GM23338 (cell line): ENCODE measurements around the gene CCNA2. TPM values are rescaled to one million over a fixed set of nuclear protein-coding genes. Genes with fewer than 3 reads are reported as not detected.

Experiments used
- ATAC-seq: fragments of 200-7000 bp; cut with Tn5 transposase; 3 replicates; pipeline ENCODE4 v1.9.1; 2020
- DNase-seq: peaks from one replicate; pipeline ENCODE4 v3.0.0-alpha.2; 2015; ENCODE audit warnings: low spot score
- H2AFZ ChIP-seq: fragments of 200-600 bp; sonication (generic); 2 replicates; pipeline ENCODE4 v1.8.0; 2016; ENCODE audit warnings: antibody characterized with exemption, mild to moderate bottlenecking, moderate library complexity
- H3F3A ChIP-seq: fragments of 200-600 bp; sonication (generic); replicated peaks from 2 replicates; pipeline ENCODE4 v1.8.0; 2017; ENCODE audit warnings: antibody characterized with exemption, mixed run types, low read depth
- H3K27ac ChIP-seq: fragments of 200-600 bp; sonication (generic); 2 replicates; pipeline ENCODE4 v1.6.1; 2016; ENCODE audit warnings: low read depth
- H3K27me3 ChIP-seq: fragments of 200-600 bp; sonication (generic); 2 replicates; pipeline ENCODE4 v1.8.0; 2016; ENCODE audit warnings: mild to moderate bottlenecking, mixed run types, moderate library complexity; ENCODE audit not compliant: insufficient read depth
- H3K36me3 ChIP-seq: fragments of 200-600 bp; sonication (generic); 2 replicates; pipeline ENCODE4 v1.8.0; 2016; ENCODE audit warnings: mild to moderate bottlenecking; ENCODE audit not compliant: insufficient read depth
- H3K4me1 ChIP-seq: fragments of 200-600 bp; sonication (generic); 2 replicates; pipeline ENCODE4 v1.8.0; 2016; ENCODE audit warnings: mild to moderate bottlenecking, moderate library complexity; ENCODE audit not compliant: insufficient read depth
- H3K4me2 ChIP-seq: fragments of 200-600 bp; sonication (generic); 2 replicates; pipeline ENCODE4 v1.7.1; 2017; ENCODE audit warnings: mixed run types
- H3K4me3 ChIP-seq: fragments of 200-600 bp; sonication (generic); 2 replicates; pipeline ENCODE4 v1.6.1; 2016; ENCODE audit warnings: mixed run types
- H3K79me2 ChIP-seq: fragments of 200-600 bp; sonication (generic); replicated peaks from 2 replicates; pipeline ENCODE4 v1.8.0; 2017; ENCODE audit warnings: mild to moderate bottlenecking; ENCODE audit not compliant: insufficient read depth
- H3K9me2 ChIP-seq: fragments of 200-600 bp; sonication (generic); 2 replicates; pipeline ENCODE4 v1.8.0; 2017; ENCODE audit not compliant: insufficient read depth
- H4K20me1 ChIP-seq: fragments of 200-600 bp; sonication (generic); replicated peaks from 2 replicates; pipeline ENCODE4 v1.8.0; 2017; ENCODE audit warnings: mild to moderate bottlenecking; ENCODE audit not compliant: insufficient read depth
- H3K27ac Mint-ChIP-seq: 2 replicates; pipeline ENCODE4 v1.8.0; 2020; ENCODE audit warnings: inconsistent platforms, mild to moderate bottlenecking, moderate library complexity, mixed read lengths
- H3K27me3 Mint-ChIP-seq: 3 replicates; pipeline ENCODE4 v1.8.0; 2022; ENCODE audit warnings: low read depth, mild to moderate bottlenecking, moderate library complexity, mixed read lengths, inconsistent platforms; ENCODE audit not compliant: insufficient read depth, poor library complexity
- H3K36me3 Mint-ChIP-seq: 3 replicates; pipeline ENCODE4 v1.8.0; 2021; ENCODE audit warnings: low read depth, mild to moderate bottlenecking, inconsistent platforms, moderate library complexity, mixed read lengths
- H3K4me1 Mint-ChIP-seq: 3 replicates; pipeline ENCODE4 v1.8.0; 2020; ENCODE audit warnings: mild to moderate bottlenecking, inconsistent platforms, mixed read lengths
- H3K4me3 Mint-ChIP-seq: 3 replicates; pipeline ENCODE4 v1.8.0; 2021; ENCODE audit warnings: moderate library complexity, mild to moderate bottlenecking, inconsistent platforms, mixed read lengths
- H3K9me3 Mint-ChIP-seq: 3 replicates; pipeline ENCODE4 v1.8.0; 2020; ENCODE audit warnings: moderate library complexity, mild to moderate bottlenecking, inconsistent platforms, mixed read lengths
- CREB1 ChIP-seq: fragments of 250-450 bp; sonication (Bioruptor Pico); IDR thresholded peaks from 2 replicates; pipeline ENCODE4 v1.5.0; 2020; ENCODE audit warnings: low read depth, mild to moderate bottlenecking, moderate library complexity
- STAT1 ChIP-seq: IDR thresholded peaks from one replicate; pipeline ENCODE4 v1.6.1; 2016; ENCODE audit warnings: antibody characterized with exemption; ENCODE audit not compliant: unreplicated experiment
- ZNF114 ChIP-seq: fragments of 250-450 bp; sonication (Bioruptor Pico); IDR thresholded peaks from 2 replicates; pipeline ENCODE4 v1.5.0; 2020; ENCODE audit warnings: mild to moderate bottlenecking, moderate library complexity
- ZNF331 ChIP-seq: fragments of 250-450 bp; sonication (Bioruptor Pico); IDR thresholded peaks from 2 replicates; pipeline ENCODE4 v1.5.0; 2020; ENCODE audit warnings: low read depth, mild to moderate bottlenecking, moderate library complexity
- ZNF462 ChIP-seq: fragments of 250-450 bp; sonication (Bioruptor Pico); IDR thresholded peaks from 2 replicates; pipeline ENCODE4 v1.5.0; 2020; ENCODE audit warnings: mild to moderate bottlenecking, moderate library complexity
- polyA plus RNA-seq: library from polyadenylated mRNA; unstranded; fragments of >200 nt; fragmentation: Nextera tagmentation; extraction: Ambion mirVana; gene quantifications from 2 replicates; pipeline ENCODE4 v1.2.1, GENCODE V29; 2016
- total RNA-seq: library from RNA; depleted of rRNA; stranded (reverse); fragments of >200 nt; shearing (Covaris generic); gene quantifications from 2 replicates; pipeline ENCODE4 v1.2.3, GENCODE V29; 2014
- TF ChIP-seq, protein P1 (sequence below), 2 experiments: fragments of 200-600 bp in 1 of 2; sonication (generic) in 1 of 2; conservative IDR thresholded peaks; 2 replicates each; pipeline versions ENCODE4 v1.5.1 to v1.6.1; 2016 to 2017; ENCODE audit warnings: antibody characterized with exemption in 2 of 2, low read depth in 2 of 2, mild to moderate bottlenecking in 2 of 2, moderate library complexity in 1 of 2
- TF ChIP-seq, protein P2 (sequence below): IDR thresholded peaks from 2 replicates; pipeline ENCODE4 v1.6.1; 2016; ENCODE audit warnings: antibody characterized with exemption

The CCNA2 gene
- total and polyA plus RNA-seq, 2 experiments from 2014 or later, result 60.5 to 160 TPM

DNA sequence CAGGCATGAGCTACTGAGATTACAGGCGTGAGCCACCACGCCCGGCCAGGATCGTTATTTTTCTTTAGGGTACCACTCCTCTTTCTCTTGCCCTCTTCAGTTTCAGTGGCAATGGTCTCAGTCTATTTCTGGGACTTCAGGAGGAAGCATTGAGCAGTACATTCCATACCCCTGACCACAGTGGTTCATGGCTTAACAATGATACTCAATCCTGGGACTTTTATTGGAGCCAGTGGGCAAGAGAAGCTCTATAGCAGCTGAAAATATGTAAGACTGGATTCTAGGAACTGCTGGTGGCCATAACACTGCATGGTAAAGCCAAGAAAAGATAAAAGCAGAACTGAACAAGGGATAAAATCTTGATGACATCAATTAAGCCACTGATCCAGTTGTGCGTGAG is 5.8 kb upstream of the CCNA2 start (continued):
- no peak for TF ChIP-seq ZNF462
- no peak for TF ChIP-seq STAT1
- no peak for TF ChIP-seq ZNF114 (CRISPR knock-in tag)

DNA sequence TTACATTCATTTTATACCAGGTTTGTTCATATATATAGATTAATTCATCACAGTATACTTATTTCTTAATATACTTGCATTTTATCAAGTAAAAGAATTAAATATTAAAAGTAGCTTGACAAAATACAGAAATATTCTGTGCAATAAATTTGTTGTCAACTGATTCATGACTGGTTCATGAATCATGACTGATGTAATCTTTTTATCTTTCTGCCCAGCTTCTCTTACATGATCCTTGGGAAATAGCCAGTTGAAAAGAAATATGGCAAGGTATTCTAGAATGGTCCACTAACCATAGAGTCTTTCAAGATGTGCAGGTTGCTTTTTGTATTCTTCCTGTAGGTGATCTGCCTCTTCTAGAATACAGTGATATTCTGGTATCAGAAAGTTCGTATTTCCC is 4.2 kb upstream of the CCNA2 start:
- no peak overlapping the region for H2AFZ ChIP-seq
- H3K9me2 ChIP-seq, result no peaks in the 10 kb centered on the region
- Mint-ChIP-seq H3K4me3 (no peak overlapping the region), H3K4me1 (peaks cover under 1% of the 10 kb centered on the region; the same call in 1 of the 3 replicates), H3K9me3 (no peaks in the 10 kb centered on the region), H3K27me3 (peaks cover 11% of the 10 kb centered on the region), H3K27ac (no peak overlapping the region), H3K36me3 (peaks cover 3% of the 10 kb centered on the region; the same call in 2 of the 3 replicates)
- no peaks in the 10 kb centered on the region for H3K27me3 ChIP-seq
- peaks cover 5% of the 10 kb centered on the region for H3K79me2 ChIP-seq
- H4K20me1 ChIP-seq, result no peaks in the 10 kb centered on the region
- H3K36me3 ChIP-seq, result no peaks in the 10 kb centered on the region
- DNase-seq (no peak), ATAC-seq (no peak)
- no peak overlapping the region for H3K4me2 ChIP-seq
- H3K4me1 ChIP-seq, result no peaks in the 10 kb centered on the region
- H3K4me3 ChIP-seq, result no peak overlapping the region
- H3F3A ChIP-seq, result no peaks in the 10 kb centered on the region
- H3K27ac ChIP-seq, result no peak overlapping the region
- no peak for TF ChIP-seq CREB1 (CRISPR knock-in tag)
- TF ChIP-seq, protein P1, sequence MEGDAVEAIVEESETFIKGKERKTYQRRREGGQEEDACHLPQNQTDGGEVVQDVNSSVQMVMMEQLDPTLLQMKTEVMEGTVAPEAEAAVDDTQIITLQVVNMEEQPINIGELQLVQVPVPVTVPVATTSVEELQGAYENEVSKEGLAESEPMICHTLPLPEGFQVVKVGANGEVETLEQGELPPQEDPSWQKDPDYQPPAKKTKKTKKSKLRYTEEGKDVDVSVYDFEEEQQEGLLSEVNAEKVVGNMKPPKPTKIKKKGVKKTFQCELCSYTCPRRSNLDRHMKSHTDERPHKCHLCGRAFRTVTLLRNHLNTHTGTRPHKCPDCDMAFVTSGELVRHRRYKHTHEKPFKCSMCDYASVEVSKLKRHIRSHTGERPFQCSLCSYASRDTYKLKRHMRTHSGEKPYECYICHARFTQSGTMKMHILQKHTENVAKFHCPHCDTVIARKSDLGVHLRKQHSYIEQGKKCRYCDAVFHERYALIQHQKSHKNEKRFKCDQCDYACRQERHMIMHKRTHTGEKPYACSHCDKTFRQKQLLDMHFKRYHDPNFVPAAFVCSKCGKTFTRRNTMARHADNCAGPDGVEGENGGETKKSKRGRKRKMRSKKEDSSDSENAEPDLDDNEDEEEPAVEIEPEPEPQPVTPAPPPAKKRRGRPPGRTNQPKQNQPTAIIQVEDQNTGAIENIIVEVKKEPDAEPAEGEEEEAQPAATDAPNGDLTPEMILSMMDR (conservative IDR thresholded peaks at IDR 0.05; ENCODE audit: low read depth in 2 of 2), result no peak
- TF ChIP-seq ZNF114 (CRISPR knock-in tag), result no peak
- TF ChIP-seq ZNF462, result no peak
- no peak for TF ChIP-seq STAT1
- TF ChIP-seq ZNF331 (CRISPR knock-in tag), result no peak
- TF ChIP-seq, protein P2, sequence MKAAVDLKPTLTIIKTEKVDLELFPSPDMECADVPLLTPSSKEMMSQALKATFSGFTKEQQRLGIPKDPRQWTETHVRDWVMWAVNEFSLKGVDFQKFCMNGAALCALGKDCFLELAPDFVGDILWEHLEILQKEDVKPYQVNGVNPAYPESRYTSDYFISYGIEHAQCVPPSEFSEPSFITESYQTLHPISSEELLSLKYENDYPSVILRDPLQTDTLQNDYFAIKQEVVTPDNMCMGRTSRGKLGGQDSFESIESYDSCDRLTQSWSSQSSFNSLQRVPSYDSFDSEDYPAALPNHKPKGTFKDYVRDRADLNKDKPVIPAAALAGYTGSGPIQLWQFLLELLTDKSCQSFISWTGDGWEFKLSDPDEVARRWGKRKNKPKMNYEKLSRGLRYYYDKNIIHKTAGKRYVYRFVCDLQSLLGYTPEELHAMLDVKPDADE, result no peak
